ENCODE data around the gene CALD1.

Gene CALD1

DNA sequence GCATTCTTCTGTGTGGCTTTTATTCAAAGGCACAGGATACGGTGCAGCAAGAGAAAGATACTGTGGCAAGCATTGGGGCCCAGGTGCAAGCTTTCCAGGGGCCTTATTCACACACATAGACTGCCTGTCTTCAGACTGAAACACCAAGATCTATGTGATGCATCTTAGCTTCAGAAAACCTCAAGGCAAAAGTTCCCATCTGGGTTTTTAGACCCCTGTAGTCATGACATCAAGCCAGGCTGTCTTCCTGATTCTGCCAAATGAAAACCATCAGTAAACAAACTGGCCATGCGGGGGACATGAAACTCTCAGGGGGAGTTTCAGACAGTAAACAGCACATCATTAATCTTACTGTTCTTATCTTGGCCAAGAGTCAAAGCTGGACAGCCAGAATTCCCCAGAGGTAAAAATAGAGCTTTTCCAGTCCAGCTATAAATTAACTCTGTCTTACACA, 216.7 kb downstream of the CALD1 start:
- Histone ChIP-seq H3K27me3 (ENCODE audit: control insufficient read depth in 1 of 2, insufficient read depth in 2 of 2, low read length in 2 of 2) (no peaks in the 10 kb centered on the region), H3K4me1 (ENCODE audit: control insufficient read depth, insufficient read depth, low read length) (peaks cover 21% of the 10 kb centered on the region), H3K4me3 (ENCODE audit: low read length in 2 of 2) (no peak overlapping the region), H3K36me3 (ENCODE audit: control insufficient read depth in 2 of 2, insufficient read depth in 2 of 2, low read length in 2 of 2) (no peaks in the 10 kb centered on the region), H3K9ac (ENCODE audit: low read length in 2 of 2) (no peak overlapping the region), H3K9me3 (ENCODE audit: control insufficient read depth in 2 of 2, low read length in 2 of 2) (no peaks in the 10 kb centered on the region), H3K27ac (ENCODE audit: low read length) (peak overlapping the region; percentile 60)

DNA sequence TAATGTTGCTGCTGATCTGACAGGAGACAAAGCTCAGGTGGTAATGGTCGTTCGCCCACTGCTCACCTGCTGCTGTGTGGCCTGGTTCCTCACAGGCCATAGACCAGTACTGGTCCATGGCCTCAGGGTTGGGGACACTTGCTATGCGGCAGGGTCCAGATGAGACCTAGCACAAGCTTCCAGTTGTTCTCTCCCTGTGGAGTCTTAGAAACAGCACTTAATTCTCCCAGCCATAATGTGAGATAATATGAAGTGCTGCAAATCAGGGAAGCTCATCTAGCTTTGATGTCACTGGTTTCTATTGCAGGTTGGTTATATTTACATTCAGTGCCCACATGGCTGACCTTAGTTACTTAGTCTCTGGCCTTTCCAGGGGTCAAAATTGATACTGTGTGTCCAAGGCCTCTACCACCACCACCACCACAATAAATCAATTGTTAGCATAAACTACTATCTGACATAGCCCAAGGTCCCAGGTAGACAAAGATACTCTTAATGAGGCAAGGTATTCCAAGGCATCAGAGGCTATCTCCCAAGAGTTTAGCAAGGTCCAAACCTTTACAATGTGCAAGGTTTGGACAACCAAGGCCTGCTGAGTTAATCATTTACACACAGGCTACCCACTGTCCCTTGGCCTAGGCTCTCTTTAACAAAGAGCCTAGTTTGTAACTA, 217.9 kb downstream of the CALD1 start:
- H3K9ac ChIP-seq (ENCODE audit: low read length in 2 of 2): no peak overlapping the region
- no peaks in the 10 kb centered on the region for H3K9me3 ChIP-seq (ENCODE audit: control insufficient read depth in 2 of 2, low read length in 2 of 2)
- no peaks in the 10 kb centered on the region for H3K27me3 ChIP-seq (ENCODE audit: control insufficient read depth in 1 of 2, insufficient read depth in 2 of 2, low read length in 2 of 2)
- H3K4me3 ChIP-seq (ENCODE audit: low read length in 2 of 2): no peak overlapping the region
- H3K4me1 ChIP-seq (ENCODE audit: control insufficient read depth, insufficient read depth, low read length): peaks cover 21% of the 10 kb centered on the region
- peak overlapping the region; percentile 60 for H3K27ac ChIP-seq (ENCODE audit: low read length)
- H3K36me3 ChIP-seq (ENCODE audit: control insufficient read depth in 2 of 2, insufficient read depth in 2 of 2, low read length in 2 of 2): no peaks in the 10 kb centered on the region

DNA sequence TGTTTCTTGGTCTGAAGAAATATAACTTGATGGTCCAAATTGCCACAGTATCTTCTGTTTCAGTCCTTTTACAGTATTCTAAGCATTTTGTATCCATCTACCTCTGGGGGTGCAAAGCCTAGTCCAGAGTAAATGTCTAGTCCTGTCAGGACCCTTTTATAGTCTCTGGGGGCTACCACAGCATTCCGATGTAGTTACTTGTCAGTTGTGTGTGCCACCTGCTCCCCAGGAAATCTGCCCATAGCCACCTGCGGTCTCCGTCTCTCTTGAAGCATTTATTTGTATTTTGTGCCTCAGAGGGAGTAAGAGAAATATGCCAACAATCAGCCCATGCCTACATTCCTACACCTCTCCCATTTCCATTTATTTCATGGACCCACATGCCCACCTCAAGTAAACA, 219.7 kb downstream of the CALD1 start:
- no peaks in the 10 kb centered on the region for H3K9me3 ChIP-seq (ENCODE audit: control insufficient read depth in 2 of 2, low read length in 2 of 2)
- no peaks in the 10 kb centered on the region for H3K36me3 ChIP-seq (ENCODE audit: control insufficient read depth in 2 of 2, insufficient read depth in 2 of 2, low read length in 2 of 2)
- peaks cover 21% of the 10 kb centered on the region for H3K4me1 ChIP-seq (ENCODE audit: control insufficient read depth, insufficient read depth, low read length)
- H3K4me3 ChIP-seq (ENCODE audit: low read length in 2 of 2): no peak overlapping the region
- no peak overlapping the region for H3K27ac ChIP-seq (ENCODE audit: low read length)
- no peaks in the 10 kb centered on the region for H3K27me3 ChIP-seq (ENCODE audit: control insufficient read depth in 1 of 2, insufficient read depth in 2 of 2, low read length in 2 of 2)
- H3K9ac ChIP-seq (ENCODE audit: low read length in 2 of 2): no peak overlapping the region

DNA sequence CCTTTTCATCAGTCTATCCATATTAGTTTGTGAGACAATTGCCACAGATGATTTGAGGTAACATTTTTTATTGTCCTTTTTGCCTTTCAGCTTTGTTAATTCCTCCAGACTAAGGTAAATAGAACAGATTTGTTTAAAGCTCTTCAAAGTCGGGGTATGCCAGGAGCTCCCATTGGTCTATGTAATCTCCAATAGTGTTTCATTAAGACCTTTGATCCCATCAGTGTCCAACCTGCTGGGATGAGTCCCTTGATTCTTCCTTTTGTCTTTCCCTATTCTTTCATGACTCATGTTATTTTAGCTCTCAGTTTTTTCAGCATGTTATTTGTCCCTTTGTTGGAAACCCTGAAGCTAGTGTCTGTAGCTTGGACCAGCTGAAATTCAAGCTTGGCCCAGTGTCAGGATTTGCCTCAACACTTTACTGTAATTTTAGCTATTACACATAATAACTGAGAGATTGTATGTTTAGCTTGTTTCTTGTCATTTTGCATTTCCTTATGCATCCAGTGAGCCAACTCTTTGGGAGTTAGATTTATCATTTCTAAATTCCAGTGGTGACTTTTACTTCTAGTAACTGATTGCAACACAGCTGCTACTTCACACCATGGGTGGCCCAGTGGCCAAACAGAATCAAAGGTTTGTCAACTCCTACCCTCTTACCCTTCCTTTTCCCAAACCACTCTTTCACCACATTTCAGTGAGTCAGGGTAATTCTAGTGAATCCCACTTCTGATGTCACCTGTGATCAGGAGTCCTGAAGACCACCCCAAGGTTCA, 222.1 kb downstream of the CALD1 start:
- peaks cover 10% of the 10 kb centered on the region for H3K4me1 ChIP-seq (ENCODE audit: control insufficient read depth, insufficient read depth, low read length)
- H3K4me3 ChIP-seq (ENCODE audit: low read length in 2 of 2): no peak overlapping the region
- H3K9me3 ChIP-seq (ENCODE audit: control insufficient read depth in 2 of 2, low read length in 2 of 2): no peaks in the 10 kb centered on the region
- H3K36me3 ChIP-seq (ENCODE audit: control insufficient read depth in 2 of 2, insufficient read depth in 2 of 2, low read length in 2 of 2): no peaks in the 10 kb centered on the region
- no peak overlapping the region for H3K9ac ChIP-seq (ENCODE audit: low read length in 2 of 2)
- no peaks in the 10 kb centered on the region for H3K27me3 ChIP-seq (ENCODE audit: control insufficient read depth in 1 of 2, insufficient read depth in 2 of 2, low read length in 2 of 2)
- no peak overlapping the region for H3K27ac ChIP-seq (ENCODE audit: low read length)

DNA sequence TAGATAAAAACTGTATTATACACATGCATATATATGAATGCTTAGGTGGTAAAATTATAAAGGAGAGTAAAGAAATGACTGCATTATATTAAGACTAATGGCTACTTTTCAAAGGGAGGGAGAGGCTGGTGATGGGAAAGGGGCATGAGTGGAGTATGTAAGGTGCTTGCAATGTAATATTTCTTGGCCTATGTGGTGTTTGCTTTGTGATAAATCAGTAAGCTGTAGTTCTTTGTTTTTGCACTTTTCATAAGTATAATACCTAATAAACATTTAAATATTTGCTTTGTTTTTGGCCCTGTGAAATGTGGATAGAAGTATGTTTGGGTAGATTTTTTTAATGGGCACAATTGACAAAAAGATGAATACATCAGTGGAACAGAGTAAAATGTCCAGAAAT, 232.8 kb downstream of the CALD1 start:
- Histone ChIP-seq H3K9me3 (ENCODE audit: control insufficient read depth in 2 of 2, low read length in 2 of 2) (no peaks in the 10 kb centered on the region), H3K4me1 (ENCODE audit: control insufficient read depth, insufficient read depth, low read length) (no peaks in the 10 kb centered on the region), H3K27ac (ENCODE audit: low read length) (no peak overlapping the region), H3K27me3 (ENCODE audit: control insufficient read depth in 1 of 2, insufficient read depth in 2 of 2, low read length in 2 of 2) (no peaks in the 10 kb centered on the region), H3K4me3 (ENCODE audit: low read length in 2 of 2) (no peak overlapping the region), H3K9ac (ENCODE audit: low read length in 2 of 2) (no peak overlapping the region), H3K36me3 (ENCODE audit: control insufficient read depth in 2 of 2, insufficient read depth in 2 of 2, low read length in 2 of 2) (no peaks in the 10 kb centered on the region)

Data from stomach smooth muscle (tissue), 2 donors.